Testis (tissue), 3 donors: ENCODE measurements around the gene FRZB. TPM values are rescaled to one million over a fixed set of nuclear protein-coding genes. Genes with fewer than 3 reads are reported as not detected.

ENCODE experiments used
- DNase-seq: peaks from one replicate; pipeline ENCODE4 v3.0.0-alpha.2; 2019
- H3K27ac ChIP-seq, 2 donors: fragments of 200-600 bp; sonication (generic); one replicate each; pipeline ENCODE4 v1.5.1; 2019
- H3K27me3 ChIP-seq: fragments of 200-600 bp; sonication (generic); one replicate; pipeline ENCODE4 v1.5.1; 2019
- H3K36me3 ChIP-seq: fragments of 200-600 bp; sonication (generic); one replicate; pipeline ENCODE4 v1.5.1; 2017; ENCODE audit warnings: low read depth; ENCODE audit errors: missing control alignments
- H3K4me1 ChIP-seq: fragments of 200-600 bp; sonication (generic); one replicate; pipeline ENCODE4 v1.5.1; 2019
- H3K4me3 ChIP-seq, 2 donors: fragments of 200-600 bp; sonication (generic); one replicate each; pipeline ENCODE4 v1.5.1; 2017 to 2019
- H3K9me3 ChIP-seq: fragments of 200-600 bp; sonication (generic); one replicate; pipeline ENCODE4 v1.5.1; 2017
- CTCF ChIP-seq, 3 experiments: fragments of 450-650 bp in 2 of 3; fragments of 200-600 bp in 1 of 3; sonication (generic) in 1 of 3; IDR thresholded peaks; one replicate each; pipeline ENCODE4 v1.5.1; 2016 to 2019; ENCODE audit warnings: antibody characterized with exemption in 3 of 3, mild to moderate bottlenecking in 2 of 3, moderate library complexity in 1 of 3
- POLR2A ChIP-seq: fragments of 450-650 bp; IDR thresholded peaks from one replicate; pipeline ENCODE4 v1.6.1; 2017; ENCODE audit warnings: antibody characterized with exemption, mild to moderate bottlenecking, moderate library complexity
- WGBS, 2 donors: methylation state at CpG; one replicate each; pipeline ENCODE4 v1.1.5; 2018; 5-methylcytosine and 5-hydroxymethylcytosine counted together
- intact Hi-C: fragments of 100-400 bp; cut with DNase I; formaldehyde crosslinking; loops from one replicate; pipeline ENCODE4 v1.15.1; 2023; ENCODE audit warnings: low total_unique reads
- polyA plus RNA-seq: library from polyadenylated mRNA; stranded (reverse); fragments of 350-450 nt; fragmentation: Illumina TruSeq; extraction: RNeasy Lipid Tissue Mini Kit (QIAGEN cat#74804); gene quantifications from one replicate; pipeline ENCODE4 v1.2.3, GENCODE V29; 2014; ENCODE audit warnings: low read depth, low replicate concordance; ENCODE audit not compliant: insufficient read depth
- total RNA-seq, 2 donors: library from RNA; depleted of rRNA; stranded (reverse); fragments of >200 nt; gene quantifications; one replicate each; pipeline ENCODE4 v1.2.3, GENCODE V29; 2016

FRZB gene
- total and polyA plus RNA-seq, 3 donors from 2014 or later = 8.4 to 25.9 (median 21.3) TPM

- no peak for DNase-seq
- no peak overlapping the region for H3K27ac ChIP-seq
- intact Hi-C loops = no loop called here
- H3K4me1 ChIP-seq = peaks cover 2% of the 10 kb centered on the region
- WGBS, 2 donors = 51 to 80% methylated on average over 3 of the region's 3 CpGs
- no peaks in the 10 kb centered on the region for H3K27me3 ChIP-seq
- no peaks in the 10 kb centered on the region for H3K9me3 ChIP-seq
- no peak for TF ChIP-seq CTCF (IDR thresholded peaks at IDR 0.05)
- TF ChIP-seq POLR2A = no peak
- no peak overlapping the region for H3K4me3 ChIP-seq
- H3K36me3 ChIP-seq = no peaks in the 10 kb centered on the region
Observed at GRCh38 chr2:182826496-182826895, 39.9 kb downstream of the FRZB start.

- WGBS, 2 donors = 53 to 78% methylated on average over 1 of the region's 1 CpG
- TF ChIP-seq POLR2A (no peak), CTCF (IDR thresholded peaks at IDR 0.05) (no peak)
- no peak for DNase-seq
- intact Hi-C loops = no loop called here
- no peak overlapping the region for H3K27ac ChIP-seq
- H3K4me3 ChIP-seq = no peak overlapping the region
- peaks cover 2% of the 10 kb centered on the region for H3K4me1 ChIP-seq
- H3K36me3 ChIP-seq = no peaks in the 10 kb centered on the region
- H3K27me3 ChIP-seq = no peaks in the 10 kb centered on the region
- H3K9me3 ChIP-seq = no peaks in the 10 kb centered on the region
Observed at GRCh38 chr2:182826064-182826463, 40.4 kb downstream of the FRZB start.

GRCh38 chr2:182824767-182825158, 41.7 kb downstream of the FRZB start:
- intact Hi-C loops = no loop called here
- DNase-seq = no peak
- no peaks in the 10 kb centered on the region for H3K36me3 ChIP-seq
- no peaks in the 10 kb centered on the region for H3K9me3 ChIP-seq
- H3K4me3 ChIP-seq = no peak overlapping the region
- TF ChIP-seq POLR2A = no peak
- TF ChIP-seq CTCF (IDR thresholded peaks at IDR 0.05) = no peak
- H3K27me3 ChIP-seq = no peaks in the 10 kb centered on the region
- H3K27ac ChIP-seq = peak overlapping the region in 1 of 2 donors; percentile 48
- peaks cover 2% of the 10 kb centered on the region for H3K4me1 ChIP-seq
- 60 to 84% methylated on average over 6 of the region's 6 CpGs for WGBS, 2 donors

- 77 to 85% methylated on average over 5 of the region's 5 CpGs for WGBS, 2 donors
Observed at GRCh38 chr2:182824056-182824766, 42.2 kb downstream of the FRZB start.

More at GRCh38 chr2:182824056-182824766, 42.2 kb downstream of the FRZB start:
- intact Hi-C loops = no loop called here
- no peak for DNase-seq
- Histone ChIP-seq H3K9me3 (no peaks in the 10 kb centered on the region), H3K27me3 (no peaks in the 10 kb centered on the region), H3K27ac (peak overlapping the region in 1 of 2 donors; percentile 48), H3K36me3 (no peaks in the 10 kb centered on the region), H3K4me1 (peaks cover 2% of the 10 kb centered on the region), H3K4me3 (no peak overlapping the region)
- no peak for TF ChIP-seq POLR2A
- no peak for TF ChIP-seq CTCF (IDR thresholded peaks at IDR 0.05)
